Keratinocyte (primary cell): ENCODE data around the gene FLYWCH1.

Experiments used
- EZH2 ChIP-seq: IDR thresholded peaks from one replicate; pipeline ENCODE4 v1.6.1; 2012; ENCODE audit warnings: inconsistent platforms, mild to moderate bottlenecking, low read length, moderate library complexity
- TF ChIP-seq, protein P1 (sequence below), 3 experiments: IDR thresholded peaks in 1 of 3; conservative IDR thresholded peaks in 1 of 3; optimal IDR thresholded peaks in 1 of 3; 2 replicates in 2 of 3; 3 replicates in 1 of 3; pipeline versions ENCODE3 to v1.5.1; 2011; ENCODE audit warnings: low read length in 3 of 3, mild to moderate bottlenecking in 3 of 3, moderate library complexity in 2 of 3, control low read depth in 1 of 3, inconsistent platforms in 1 of 3; ENCODE audit not compliant: insufficient read depth in 2 of 3; ENCODE audit errors: extremely low read depth in 1 of 3

DNA sequence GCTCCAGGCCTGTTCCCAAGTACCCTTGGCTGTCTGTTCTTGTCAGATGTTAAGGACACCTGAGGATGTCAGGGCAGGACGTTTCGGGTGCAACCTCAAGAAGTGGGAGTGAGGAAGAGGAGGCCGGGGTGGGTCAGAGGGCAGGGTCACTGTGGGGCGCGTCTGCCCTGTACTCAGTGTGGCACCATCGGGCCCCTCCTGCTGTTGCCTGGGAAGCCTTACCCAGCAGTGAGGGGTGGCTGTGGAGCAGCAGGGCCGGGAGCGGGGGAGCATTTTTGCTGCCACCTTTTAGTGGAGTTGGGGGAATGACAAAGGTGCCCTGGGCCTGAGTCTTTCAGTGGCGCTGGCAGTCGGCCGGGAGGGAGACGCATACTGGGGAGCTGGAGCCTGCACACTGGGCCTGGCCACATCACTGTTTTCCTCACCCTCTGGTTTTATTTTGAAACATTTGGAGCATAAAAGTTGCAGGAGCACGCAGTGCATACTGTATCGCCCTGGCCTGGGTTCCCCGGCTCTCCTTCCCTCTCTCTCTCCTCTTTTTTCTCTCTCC is 11.1 kb upstream of the FLYWCH1 start:
- TF ChIP-seq, protein P1, sequence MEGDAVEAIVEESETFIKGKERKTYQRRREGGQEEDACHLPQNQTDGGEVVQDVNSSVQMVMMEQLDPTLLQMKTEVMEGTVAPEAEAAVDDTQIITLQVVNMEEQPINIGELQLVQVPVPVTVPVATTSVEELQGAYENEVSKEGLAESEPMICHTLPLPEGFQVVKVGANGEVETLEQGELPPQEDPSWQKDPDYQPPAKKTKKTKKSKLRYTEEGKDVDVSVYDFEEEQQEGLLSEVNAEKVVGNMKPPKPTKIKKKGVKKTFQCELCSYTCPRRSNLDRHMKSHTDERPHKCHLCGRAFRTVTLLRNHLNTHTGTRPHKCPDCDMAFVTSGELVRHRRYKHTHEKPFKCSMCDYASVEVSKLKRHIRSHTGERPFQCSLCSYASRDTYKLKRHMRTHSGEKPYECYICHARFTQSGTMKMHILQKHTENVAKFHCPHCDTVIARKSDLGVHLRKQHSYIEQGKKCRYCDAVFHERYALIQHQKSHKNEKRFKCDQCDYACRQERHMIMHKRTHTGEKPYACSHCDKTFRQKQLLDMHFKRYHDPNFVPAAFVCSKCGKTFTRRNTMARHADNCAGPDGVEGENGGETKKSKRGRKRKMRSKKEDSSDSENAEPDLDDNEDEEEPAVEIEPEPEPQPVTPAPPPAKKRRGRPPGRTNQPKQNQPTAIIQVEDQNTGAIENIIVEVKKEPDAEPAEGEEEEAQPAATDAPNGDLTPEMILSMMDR (optimal IDR thresholded peaks at IDR 0.05 in 1 of 3, IDR thresholded peaks at IDR 0.05 in 1 of 3, conservative IDR thresholded peaks at IDR 0.05 in 1 of 3; ENCODE audit: extremely low read depth in 1 of 3, insufficient read depth in 2 of 3, low read length in 3 of 3) = no peak
- TF ChIP-seq EZH2 = no peak
